ENCODE measurements around the gene ATP7B. TPM values are rescaled to one million over a fixed set of nuclear protein-coding genes. Genes with fewer than 3 reads are reported as not detected.

Gene ATP7B
- total RNA-seq, 1 donor from 2014 or later = 11.2 TPM

DNA sequence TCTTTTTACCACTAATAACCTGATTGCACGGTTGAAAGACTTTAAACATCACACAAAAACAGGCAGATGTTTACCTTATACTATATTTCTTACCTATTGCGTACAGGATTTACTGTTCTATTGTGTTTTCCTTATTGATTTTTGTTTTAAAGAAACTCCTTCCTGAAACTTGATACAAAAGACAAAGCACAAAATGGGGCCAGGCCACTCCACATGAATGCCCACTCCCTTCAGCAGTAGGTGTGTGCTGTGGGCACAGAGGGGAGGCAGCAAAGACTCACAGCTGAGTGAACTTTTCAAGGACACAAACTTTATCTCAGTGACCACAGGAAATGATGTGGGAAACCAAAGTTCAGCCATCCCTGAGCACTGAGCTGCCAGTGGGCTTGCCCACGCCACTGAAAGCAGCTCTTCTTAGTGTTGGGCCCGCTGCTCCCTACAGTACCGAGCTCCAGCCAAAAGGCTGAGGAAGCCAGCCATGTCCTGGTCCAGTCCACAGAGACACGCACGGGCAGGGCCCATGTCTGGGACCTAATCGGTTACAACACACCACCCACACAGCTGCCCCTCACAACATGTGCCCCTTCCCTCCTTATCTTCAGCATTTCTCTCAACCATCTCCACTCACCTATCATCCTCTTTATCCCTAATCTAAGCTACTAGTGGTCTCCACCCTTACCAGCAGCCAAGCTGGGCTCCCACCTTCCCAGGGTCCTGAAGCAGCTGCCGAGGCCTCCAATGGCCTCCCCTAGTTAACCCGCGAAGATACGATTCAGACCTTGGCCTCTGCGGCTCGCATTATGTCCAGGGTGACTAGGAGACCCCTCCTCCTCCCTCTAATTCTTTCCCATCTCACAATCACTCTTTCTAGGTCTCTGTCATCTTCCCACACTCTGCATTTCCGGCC lies 39.5 kb downstream of the ATP7B start:
- no peak for TF ChIP-seq CTCF (IDR thresholded peaks at IDR 0.05; ENCODE audit: insufficient read depth, low read length, poor library complexity, severe bottlenecking)
- Histone ChIP-seq H3K36me3 (ENCODE audit: control insufficient read depth, insufficient read depth, low read length) (no peaks in the 10 kb centered on the region), H3K27me3 (ENCODE audit: control insufficient read depth, insufficient read depth, low read length) (no peaks in the 10 kb centered on the region), H3K4me3 (ENCODE audit: low read depth, low read length) (no peak overlapping the region)
- DNase-seq (ENCODE audit: low read depth) = no peak

- Histone ChIP-seq H3K36me3 (ENCODE audit: control insufficient read depth, insufficient read depth, low read length) (no peaks in the 10 kb centered on the region), H3K4me3 (ENCODE audit: low read depth, low read length) (no peak overlapping the region), H3K27me3 (ENCODE audit: control insufficient read depth, insufficient read depth, low read length) (no peaks in the 10 kb centered on the region)
- no peak for TF ChIP-seq CTCF (IDR thresholded peaks at IDR 0.05; ENCODE audit: insufficient read depth, low read length, poor library complexity, severe bottlenecking)
- no peak for DNase-seq (ENCODE audit: low read depth)
Measured at GRCh38 chr13:51970349-51970748, 40.9 kb downstream of the ATP7B start.

DNA sequence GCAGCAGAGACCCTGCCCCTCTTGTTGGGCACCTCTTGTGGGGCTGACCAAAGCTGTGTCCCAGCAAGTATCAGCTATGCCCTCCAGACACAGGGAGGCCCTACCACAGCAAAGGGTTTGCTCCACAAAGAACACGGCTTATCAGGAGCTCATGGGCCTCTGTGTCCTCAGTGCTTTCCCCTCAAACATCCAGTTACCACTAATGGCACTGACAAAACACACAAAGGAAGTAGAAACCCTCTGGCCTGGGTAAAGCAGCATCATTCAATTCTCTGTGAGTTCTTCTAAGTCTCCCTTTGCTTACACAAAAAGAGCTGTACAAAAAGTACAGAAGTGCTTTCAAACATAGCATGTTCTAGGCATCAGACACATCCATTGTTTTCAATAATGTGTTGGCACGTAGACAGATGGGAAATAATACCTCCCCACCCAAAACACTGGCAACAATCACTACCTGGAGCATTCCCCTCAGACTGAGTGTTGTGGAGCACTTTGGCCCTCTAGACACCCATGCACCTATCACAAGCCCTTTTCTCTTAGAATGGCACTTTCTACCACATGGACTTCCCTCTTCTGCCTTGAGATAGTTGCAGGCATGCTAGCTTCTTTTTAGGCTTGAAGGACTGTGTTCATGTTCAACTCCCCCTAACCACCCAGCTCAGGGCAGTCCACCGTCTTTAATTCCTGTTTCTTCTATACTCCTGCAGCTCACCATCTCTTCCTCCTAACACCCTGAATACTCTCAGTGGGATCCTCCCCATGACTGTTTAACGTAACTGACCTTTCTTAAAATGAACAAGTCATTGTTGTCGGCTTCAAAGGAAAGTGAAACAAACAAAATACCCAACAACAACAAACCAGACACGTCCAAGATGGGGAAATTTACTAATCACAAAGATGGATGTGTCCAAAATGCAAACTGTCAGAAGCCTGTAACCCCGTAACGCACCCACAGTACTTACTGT lies 43.5 kb downstream of the ATP7B start:
- no peak for DNase-seq (ENCODE audit: low read depth)
- no peaks in the 10 kb centered on the region for H3K36me3 ChIP-seq (ENCODE audit: control insufficient read depth, insufficient read depth, low read length)
- no peak overlapping the region for H3K4me3 ChIP-seq (ENCODE audit: low read depth, low read length)
- H3K27me3 ChIP-seq (ENCODE audit: control insufficient read depth, insufficient read depth, low read length) = no peaks in the 10 kb centered on the region
- no peak for TF ChIP-seq CTCF (IDR thresholded peaks at IDR 0.05; ENCODE audit: insufficient read depth, low read length, poor library complexity, severe bottlenecking)

DNA sequence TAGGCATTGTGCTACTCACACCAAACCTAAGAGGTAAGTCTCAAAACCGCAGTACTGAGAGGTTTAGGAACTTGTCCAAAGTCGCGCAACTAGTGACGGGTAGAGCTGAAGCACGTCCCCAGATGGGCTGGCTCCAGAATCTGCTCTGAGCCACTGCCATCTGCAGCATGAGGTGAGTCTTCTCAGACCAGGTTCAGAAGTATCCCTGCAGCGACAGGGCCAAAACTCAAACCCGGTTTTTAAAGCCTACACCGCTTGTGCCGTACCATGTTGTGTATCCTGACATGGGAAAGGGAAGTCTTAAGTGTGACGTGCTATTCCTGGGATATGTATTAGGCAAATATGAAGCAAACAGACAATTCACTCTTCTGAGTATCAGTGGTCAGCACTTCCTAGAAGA lies 45.1 kb downstream of the ATP7B start:
- DNase-seq (ENCODE audit: low read depth) = no peak
- no peaks in the 10 kb centered on the region for H3K27me3 ChIP-seq (ENCODE audit: control insufficient read depth, insufficient read depth, low read length)
- H3K36me3 ChIP-seq (ENCODE audit: control insufficient read depth, insufficient read depth, low read length) = no peaks in the 10 kb centered on the region
- no peak for TF ChIP-seq CTCF (IDR thresholded peaks at IDR 0.05; ENCODE audit: insufficient read depth, low read length, poor library complexity, severe bottlenecking)
- no peak overlapping the region for H3K4me3 ChIP-seq (ENCODE audit: low read depth, low read length)

DNA sequence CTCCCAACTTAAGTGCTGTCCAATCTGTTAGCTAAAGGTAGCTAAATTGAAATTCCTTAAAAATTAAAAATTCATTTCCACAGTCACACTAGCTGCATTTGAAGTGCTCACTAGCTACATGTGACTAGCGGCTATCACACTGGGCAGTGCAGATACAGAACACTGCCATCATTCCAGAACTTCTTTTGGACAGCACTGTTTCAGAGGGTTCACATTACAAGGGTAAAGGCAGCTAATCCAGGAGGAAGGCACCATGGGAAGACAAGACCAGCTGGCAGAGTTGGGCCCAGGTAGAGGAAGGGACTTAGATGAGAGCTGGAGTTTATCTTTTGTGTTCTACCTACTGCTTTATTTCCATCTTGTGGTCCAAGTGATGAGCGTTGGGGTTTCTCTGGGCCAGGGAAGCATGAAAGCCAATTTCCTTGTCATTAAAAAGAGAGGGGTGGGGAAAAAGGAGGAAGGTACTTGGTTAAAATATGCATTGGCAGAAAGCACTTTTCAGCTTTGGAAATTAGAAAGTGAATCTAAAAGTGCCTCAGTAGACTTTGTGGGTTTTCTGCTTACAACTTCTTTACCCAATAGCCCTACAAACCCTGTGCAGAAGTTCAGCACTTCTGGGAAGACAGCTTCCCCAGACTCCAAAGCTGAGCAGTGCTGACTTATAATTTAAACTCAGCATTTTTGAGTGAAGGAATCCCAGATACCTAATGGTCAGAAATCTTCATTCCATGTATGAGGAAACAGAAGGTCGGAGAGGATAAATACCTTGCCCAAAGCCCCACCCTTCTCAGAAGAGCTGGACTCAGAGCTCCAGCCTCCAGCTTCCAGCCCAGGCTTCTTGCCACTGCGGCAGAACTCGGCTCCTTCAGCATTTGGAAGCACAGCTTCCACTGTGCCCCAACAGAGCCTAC lies 49.5 kb downstream of the ATP7B start:
- H3K36me3 ChIP-seq (ENCODE audit: control insufficient read depth, insufficient read depth, low read length) = no peaks in the 10 kb centered on the region
- TF ChIP-seq CTCF (IDR thresholded peaks at IDR 0.05; ENCODE audit: insufficient read depth, low read length, poor library complexity, severe bottlenecking) = no peak
- H3K27me3 ChIP-seq (ENCODE audit: control insufficient read depth, insufficient read depth, low read length) = no peaks in the 10 kb centered on the region
- H3K4me3 ChIP-seq (ENCODE audit: low read depth, low read length) = no peak overlapping the region
- no peak for DNase-seq (ENCODE audit: low read depth)

Measured in kidney epithelial cell (primary cell).